ENCODE measurements around the gene DNAI4. TPM values are rescaled to one million over a fixed set of nuclear protein-coding genes. Genes with fewer than 3 reads are reported as not detected.
A peak's percentile ranks its signal among the peaks of the same experiment; 100 is the strongest.

The DNAI4 gene
- total and polyA plus RNA-seq, 2 experiments from 2014 or later, result 3.2 to 9.9 TPM

DNA sequence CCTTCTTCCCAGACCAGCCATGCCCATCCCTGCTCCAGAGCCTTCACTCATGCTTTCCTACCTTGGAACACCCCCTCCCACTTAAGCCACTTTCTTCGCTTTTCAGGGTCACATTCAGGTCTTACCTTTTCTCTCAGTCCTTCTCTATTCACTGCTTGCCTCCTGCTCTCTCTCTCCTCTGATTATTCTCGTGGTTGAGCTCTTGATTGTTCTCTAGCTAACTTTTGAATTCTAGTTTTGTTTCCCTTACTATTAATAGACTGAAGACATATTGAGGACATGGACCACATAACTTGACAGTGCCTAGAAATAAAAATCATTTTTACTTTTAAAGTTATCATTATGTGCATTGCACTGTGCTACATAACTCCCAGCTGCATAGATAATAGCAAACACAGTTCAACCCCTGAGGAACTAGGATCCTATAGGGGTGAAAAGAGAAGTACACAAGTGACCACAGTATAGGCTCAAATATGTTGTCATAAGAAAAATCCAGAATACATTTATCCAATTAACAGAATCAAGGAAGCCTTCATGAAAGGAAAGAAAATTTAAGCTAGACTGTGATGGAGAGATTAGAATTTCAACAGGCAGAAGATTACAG, 145.1 kb downstream of the DNAI4 start:
- Histone ChIP-seq H3K79me2 (ENCODE audit: insufficient read depth) (no peaks in the 10 kb centered on the region), H3K9ac (no peak overlapping the region), H3K9me3 (ENCODE audit: low read depth) (no peaks in the 10 kb centered on the region), H3K4me3 (peak overlapping the region; percentile 71; the same call in 1 of the 2 replicates), H3F3A (ENCODE audit: insufficient read depth) (no peaks in the 10 kb centered on the region), H4K20me1 (ENCODE audit: insufficient read depth) (no peaks in the 10 kb centered on the region), H3K4me1 (ENCODE audit: insufficient read depth) (peaks cover 10% of the 10 kb centered on the region), H3K4me2 (ENCODE audit: unreplicated experiment) (peak overlapping the region; percentile 79), H3K36me3 (ENCODE audit: low read depth) (no peaks in the 10 kb centered on the region), H2AFZ (peak overlapping the region; percentile 90), H3K9me2 (ENCODE audit: insufficient read depth) (no peaks in the 10 kb centered on the region), H3K27me3 (replicated peaks; ENCODE audit: insufficient read depth) (no peaks in the 10 kb centered on the region), H3K27ac (no peak overlapping the region)
- 58 to 70% methylated on average over 2 of the region's 2 CpGs for WGBS, 2 experiments (ENCODE audit: low coverage in 1 of 2, low lambda C conversion rate in 2 of 2, missing lambda C conversion rate in 2 of 2)
- no peak for DNase-seq
- in situ Hi-C loops (cut with MboI), result no loop called here
- no peak for TF ChIP-seq EZH2phosphoT487 (IDR thresholded peaks at IDR 0.05; ENCODE audit: insufficient read depth, low read depth)
- no peak for TF ChIP-seq EZH2 (IDR thresholded peaks at IDR 0.05; ENCODE audit: insufficient read depth, poor library complexity, severe bottlenecking)

DNA sequence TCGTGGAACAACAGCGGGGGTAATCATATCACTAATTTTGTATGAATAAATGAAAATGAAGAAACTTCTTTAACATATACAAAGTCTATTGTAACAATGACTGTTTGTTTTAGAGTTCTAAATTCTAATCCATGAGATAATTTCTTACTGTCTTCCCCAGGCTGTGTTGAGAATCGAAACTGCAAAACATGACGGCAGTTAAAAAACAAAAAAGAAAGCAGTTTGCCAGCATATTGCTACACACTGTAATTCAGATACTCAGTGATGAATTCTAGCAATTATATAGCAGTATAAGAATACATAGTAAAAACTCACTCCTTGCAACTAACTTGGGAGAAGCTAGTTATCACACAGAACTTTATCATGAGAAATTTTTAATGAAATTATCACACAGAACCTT, 145.7 kb downstream of the DNAI4 start:
- Histone ChIP-seq H3K4me3 (peak overlapping the region; percentile 71), H2AFZ (peak overlapping the region; percentile 90), H3K79me2 (ENCODE audit: insufficient read depth) (no peaks in the 10 kb centered on the region), H3K36me3 (ENCODE audit: low read depth) (no peaks in the 10 kb centered on the region), H3K9me3 (ENCODE audit: low read depth) (no peaks in the 10 kb centered on the region), H3K9ac (peak overlapping the region; percentile 68), H3K27ac (no peak overlapping the region), H3F3A (ENCODE audit: insufficient read depth) (no peaks in the 10 kb centered on the region), H4K20me1 (ENCODE audit: insufficient read depth) (no peaks in the 10 kb centered on the region), H3K4me1 (ENCODE audit: insufficient read depth) (peaks cover 10% of the 10 kb centered on the region), H3K4me2 (ENCODE audit: unreplicated experiment) (peak overlapping the region; percentile 79), H3K27me3 (replicated peaks; ENCODE audit: insufficient read depth) (no peaks in the 10 kb centered on the region), H3K9me2 (ENCODE audit: insufficient read depth) (no peaks in the 10 kb centered on the region)
- in situ Hi-C loops (cut with MboI), result no loop called here
- peak; percentile 57 for DNase-seq
- TF ChIP-seq EZH2 (IDR thresholded peaks at IDR 0.05; ENCODE audit: insufficient read depth, poor library complexity, severe bottlenecking) (no peak), EZH2phosphoT487 (IDR thresholded peaks at IDR 0.05; ENCODE audit: insufficient read depth, low read depth) (no peak)
- WGBS, 2 experiments (ENCODE audit: low coverage in 1 of 2, low lambda C conversion rate in 2 of 2, missing lambda C conversion rate in 2 of 2), result 12% methylated on average over 4 of the region's 4 CpGs

DNA sequence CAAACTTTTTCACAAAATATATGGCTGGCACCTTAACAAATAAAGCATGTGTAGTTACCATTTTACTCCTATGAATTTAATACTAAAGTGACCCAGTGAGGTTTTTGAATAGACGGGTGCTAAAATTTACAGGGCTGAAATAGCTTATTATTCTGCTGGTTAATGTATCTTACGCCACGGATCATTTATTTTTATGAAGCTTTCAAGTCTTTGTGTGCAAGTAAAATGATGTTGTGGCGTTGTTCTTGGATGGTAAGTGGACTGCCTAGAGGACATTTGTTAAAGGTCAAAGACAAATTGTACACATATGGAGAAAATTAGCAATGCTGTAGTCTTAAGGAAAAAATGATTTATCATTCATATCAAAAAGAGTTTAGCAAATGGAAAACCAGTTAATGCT, 146.4 kb downstream of the DNAI4 start:
- Histone ChIP-seq H3K27me3 (replicated peaks; ENCODE audit: insufficient read depth) (no peaks in the 10 kb centered on the region), H3K4me1 (ENCODE audit: insufficient read depth) (peaks cover 10% of the 10 kb centered on the region), H3K9me3 (ENCODE audit: low read depth) (no peaks in the 10 kb centered on the region), H3F3A (ENCODE audit: insufficient read depth) (no peaks in the 10 kb centered on the region), H3K27ac (no peak overlapping the region), H3K9ac (no peak overlapping the region), H2AFZ (peak overlapping the region; percentile 90), H3K4me3 (peak overlapping the region; percentile 71), H4K20me1 (ENCODE audit: insufficient read depth) (no peaks in the 10 kb centered on the region), H3K79me2 (ENCODE audit: insufficient read depth) (no peaks in the 10 kb centered on the region), H3K9me2 (ENCODE audit: insufficient read depth) (no peaks in the 10 kb centered on the region), H3K4me2 (ENCODE audit: unreplicated experiment) (peak overlapping the region; percentile 79), H3K36me3 (ENCODE audit: low read depth) (no peaks in the 10 kb centered on the region)
- 9 to 15% methylated on average over 4 of the region's 4 CpGs for WGBS, 2 experiments (ENCODE audit: low coverage in 1 of 2, low lambda C conversion rate in 2 of 2, missing lambda C conversion rate in 2 of 2)
- TF ChIP-seq EZH2phosphoT487 (IDR thresholded peaks at IDR 0.05; ENCODE audit: insufficient read depth, low read depth), result no peak
- in situ Hi-C loops (cut with MboI), result no loop called here
- peak; percentile 7 for DNase-seq

DNA sequence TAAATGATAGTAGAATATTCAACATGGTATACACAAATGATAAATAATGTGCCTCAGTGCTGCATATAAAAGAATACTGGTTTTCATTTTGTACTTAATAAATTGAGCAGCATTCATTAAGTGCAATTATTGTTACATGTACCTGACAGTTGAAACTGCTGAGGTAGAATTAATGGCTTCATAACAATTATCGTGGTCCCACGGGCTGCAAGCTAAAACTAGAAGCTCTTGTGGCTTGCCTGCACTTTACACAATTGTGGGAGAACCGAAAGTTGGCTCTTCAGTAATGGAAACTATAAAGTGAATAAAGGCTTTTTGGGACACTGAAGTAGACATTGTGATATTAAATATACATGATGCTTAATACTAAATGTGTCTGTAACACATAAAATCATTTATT, 146.8 kb downstream of the DNAI4 start:
- Histone ChIP-seq H3K27me3 (replicated peaks; ENCODE audit: insufficient read depth) (no peaks in the 10 kb centered on the region), H3F3A (ENCODE audit: insufficient read depth) (no peaks in the 10 kb centered on the region), H3K9me3 (ENCODE audit: low read depth) (no peaks in the 10 kb centered on the region), H4K20me1 (ENCODE audit: insufficient read depth) (no peaks in the 10 kb centered on the region), H3K9ac (no peak overlapping the region), H3K9me2 (ENCODE audit: insufficient read depth) (no peaks in the 10 kb centered on the region), H2AFZ (peak overlapping the region; percentile 90), H3K4me1 (ENCODE audit: insufficient read depth) (peaks cover 10% of the 10 kb centered on the region), H3K4me2 (ENCODE audit: unreplicated experiment) (peak overlapping the region; percentile 79), H3K36me3 (ENCODE audit: low read depth) (no peaks in the 10 kb centered on the region), H3K27ac (no peak overlapping the region), H3K4me3 (no peak overlapping the region), H3K79me2 (ENCODE audit: insufficient read depth) (no peaks in the 10 kb centered on the region)
- 35 to 47% methylated on average over 3 of the region's 3 CpGs for WGBS, 2 experiments (ENCODE audit: low coverage in 1 of 2, low lambda C conversion rate in 2 of 2, missing lambda C conversion rate in 2 of 2)
- no peak for DNase-seq
- in situ Hi-C loops (cut with MboI), result no loop called here
- no peak for TF ChIP-seq EZH2phosphoT487 (IDR thresholded peaks at IDR 0.05; ENCODE audit: insufficient read depth, low read depth)
- no peak for TF ChIP-seq EZH2 (IDR thresholded peaks at IDR 0.05; ENCODE audit: insufficient read depth, poor library complexity, severe bottlenecking)

DNA sequence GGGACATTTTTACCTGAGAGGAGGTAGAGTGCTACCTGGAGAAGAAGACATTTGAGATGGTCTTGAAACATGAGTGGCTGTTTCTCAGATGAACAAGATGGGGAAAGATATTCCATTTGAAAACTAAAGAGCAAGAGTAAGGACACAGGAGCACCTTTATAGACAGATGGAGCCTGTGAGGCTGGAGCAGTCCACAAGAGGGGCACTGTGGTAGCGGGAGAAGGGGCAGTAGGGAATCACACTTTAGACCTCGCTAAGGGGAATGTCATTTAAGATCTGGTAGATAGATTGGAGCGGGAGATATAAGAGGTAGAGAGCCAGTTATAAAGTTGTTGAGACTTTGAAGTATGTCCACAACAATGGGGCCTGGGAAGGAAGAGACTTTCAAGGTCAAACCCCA, 149.0 kb downstream of the DNAI4 start:
- no peaks in the 10 kb centered on the region for H3K9me2 ChIP-seq (ENCODE audit: insufficient read depth)
- no peaks in the 10 kb centered on the region for H4K20me1 ChIP-seq (ENCODE audit: insufficient read depth)
- no peaks in the 10 kb centered on the region for H3F3A ChIP-seq (ENCODE audit: insufficient read depth)
- no peaks in the 10 kb centered on the region for H3K36me3 ChIP-seq (ENCODE audit: low read depth)
- H3K9me3 ChIP-seq (ENCODE audit: low read depth), result no peaks in the 10 kb centered on the region
- no peak overlapping the region for H3K4me2 ChIP-seq (ENCODE audit: unreplicated experiment)
- H3K9ac ChIP-seq, result no peak overlapping the region
- H2AFZ ChIP-seq, result no peak overlapping the region
- DNase-seq, result no peak
- TF ChIP-seq EZH2phosphoT487 (IDR thresholded peaks at IDR 0.05; ENCODE audit: insufficient read depth, low read depth) (no peak), EZH2 (IDR thresholded peaks at IDR 0.05; ENCODE audit: insufficient read depth, poor library complexity, severe bottlenecking) (no peak)
- 94 to 98% methylated on average over 3 of the region's 3 CpGs for WGBS, 2 experiments (ENCODE audit: low coverage in 1 of 2, low lambda C conversion rate in 2 of 2, missing lambda C conversion rate in 2 of 2)
- no peak overlapping the region for H3K4me3 ChIP-seq
- no peak overlapping the region for H3K27ac ChIP-seq
- no peaks in the 10 kb centered on the region for H3K79me2 ChIP-seq (ENCODE audit: insufficient read depth)
- no peaks in the 10 kb centered on the region for H3K27me3 ChIP-seq (replicated peaks; ENCODE audit: insufficient read depth)
- in situ Hi-C loops (cut with MboI), result no loop called here
- peaks cover 10% of the 10 kb centered on the region for H3K4me1 ChIP-seq (ENCODE audit: insufficient read depth)
